HG03354 (cell line): ENCODE results near the gene CCDC191.
A peak's percentile ranks its signal among the peaks of the same experiment; 100 is the strongest.

Experiments used
- ATAC-seq: cut with Tn5 transposase; IDR thresholded peaks from one replicate; pipeline ENCODE4 v1.9.1; 2021; ENCODE audit warnings: mild to moderate bottlenecking; ENCODE audit not compliant: unreplicated experiment, poor library complexity, severe bottlenecking

Gene CCDC191

GRCh38 chr3:114056130-114057010, at the start of gene CCDC191, which contains the start of gene QTRT2:
Gene CCDC191 (minus strand): TSS chr3:114056526. CDS start chr3:114056466, 60 bp downstream.
Gene QTRT2 (plus strand): TSS chr3:114056737. CDS start chr3:114065258, 8,521 bp downstream.
- peak; percentile 98 for ATAC-seq

- ATAC-seq: no peak
Observed at GRCh38 chr3:114104414-114104813, 48.1 kb upstream of the CCDC191 start.

GRCh38 chr3:114103858-114104257, 47.5 kb upstream of the CCDC191 start:
- ATAC-seq: no peak

- no peak for ATAC-seq
Observed at GRCh38 chr3:114103181-114103580, 46.9 kb upstream of the CCDC191 start.

- no peak for ATAC-seq
Observed at GRCh38 chr3:114101101-114101500, 44.8 kb upstream of the CCDC191 start.

- ATAC-seq: no peak
Observed at GRCh38 chr3:114095796-114096195, 39.5 kb upstream of the CCDC191 start.

GRCh38 chr3:114093596-114093995, 37.3 kb upstream of the CCDC191 start:
- no peak for ATAC-seq

GRCh38 chr3:114093016-114093380, 36.7 kb upstream of the CCDC191 start:
- ATAC-seq: no peak

- no peak for ATAC-seq
Observed at GRCh38 chr3:114092151-114093015, 36.1 kb upstream of the CCDC191 start.

GRCh38 chr3:114089675-114090074, 33.3 kb upstream of the CCDC191 start:
- ATAC-seq: peak; percentile 65

- no peak for ATAC-seq
Observed at GRCh38 chr3:114086356-114086755, 30.0 kb upstream of the CCDC191 start.

GRCh38 chr3:114083112-114083511, 26.8 kb upstream of the CCDC191 start:
- no peak for ATAC-seq

GRCh38 chr3:114081037-114081436, 24.7 kb upstream of the CCDC191 start:
- no peak for ATAC-seq

- no peak for ATAC-seq
Observed at GRCh38 chr3:114080201-114080600, 23.9 kb upstream of the CCDC191 start.

GRCh38 chr3:114079761-114080160, 23.4 kb upstream of the CCDC191 start:
- ATAC-seq: no peak

GRCh38 chr3:114078126-114078525, 21.8 kb upstream of the CCDC191 start:
- no peak for ATAC-seq

GRCh38 chr3:114076711-114077110, 20.4 kb upstream of the CCDC191 start:
- no peak for ATAC-seq

- no peak for ATAC-seq
Observed at GRCh38 chr3:114071786-114072185, 15.5 kb upstream of the CCDC191 start.

- no peak for ATAC-seq
Observed at GRCh38 chr3:114068336-114068735, 12.0 kb upstream of the CCDC191 start.

GRCh38 chr3:114067804-114068203, 11.5 kb upstream of the CCDC191 start:
- no peak for ATAC-seq
